ENCODE data around the gene SF3B6.
"Not testable (repeated sequence)": the region's sequence is repeated elsewhere in the genome, so short reads cannot be mapped to it uniquely, and the experiment has no call there.

Gene SF3B6

GRCh38 chr2:24075915-24076848 lies at the start of gene SF3B6:
Gene SF3B6, minus strand, starts transcription at chr2:24076326. Its CDS starts 97 bp downstream, at chr2:24076229.
- DNase-seq (ENCODE audit: low spot score), result peak; percentile 98

GRCh38 chr2:24123922-24124580 lies 47.9 kb upstream of the SF3B6 start:
- Mint-ChIP-seq H3K4me1 (ENCODE audit: low read depth) (peaks cover 22% of the 10 kb centered on the region), H3K4me3 (peak overlapping the region; percentile 79), H3K36me3 (ENCODE audit: low read depth) (peaks cover 2% of the 10 kb centered on the region), H3K9me3 (no peaks in the 10 kb centered on the region), H3K27me3 (ENCODE audit: low read depth) (peaks cover 10% of the 10 kb centered on the region), H3K27ac (peak overlapping the region; percentile 49)
- DNase-seq (ENCODE audit: low spot score), result no peak

More at GRCh38 chr2:24075915-24076848, at the start of gene SF3B6:
- Mint-ChIP-seq H3K4me1 (ENCODE audit: low read depth) (peaks cover 30% of the 10 kb centered on the region), H3K27me3 (ENCODE audit: low read depth) (no peaks in the 10 kb centered on the region), H3K4me3 (peak within 1 kb of the TSS; percentile 98), H3K27ac (peak within 1 kb of the TSS; percentile 99), H3K36me3 (ENCODE audit: low read depth) (peaks cover 9% of the 10 kb centered on the region), H3K9me3 (no peaks in the 10 kb centered on the region)

- Mint-ChIP-seq H3K4me1 (ENCODE audit: low read depth) (peaks cover 22% of the 10 kb centered on the region), H3K27me3 (ENCODE audit: low read depth) (peaks cover 10% of the 10 kb centered on the region), H3K9me3 (no peaks in the 10 kb centered on the region), H3K36me3 (ENCODE audit: low read depth) (peaks cover 2% of the 10 kb centered on the region), H3K4me3 (peak within 1 kb of the TSS; percentile 87), H3K27ac (peak within 1 kb of the TSS; percentile 76)
- peak; percentile 71 for DNase-seq (ENCODE audit: low spot score)
Measured at GRCh38 chr2:24123195-24123921, 47.2 kb upstream of the SF3B6 start, which contains the start of the genes FAM228B and PFN4. Gene FAM228B, plus strand, starts transcription at chr2:24123469. Its CDS starts 893 bp downstream, at chr2:24124362. Gene PFN4, minus strand, starts transcription at chr2:24123334. Its CDS starts 799 bp downstream, at chr2:24122535.

GRCh38 chr2:24122366-24123194 lies 46.5 kb upstream of the SF3B6 start:
- peak overlapping the region; percentile 87 for H3K4me3 Mint-ChIP-seq

GRCh38 chr2:24121469-24121868 lies 45.3 kb upstream of the SF3B6 start:
- Mint-ChIP-seq H3K4me3 (no peak overlapping the region), H3K27ac (no peak overlapping the region), H3K36me3 (ENCODE audit: low read depth) (no peaks in the 10 kb centered on the region), H3K9me3 (no peaks in the 10 kb centered on the region), H3K4me1 (ENCODE audit: low read depth) (peaks cover 22% of the 10 kb centered on the region), H3K27me3 (ENCODE audit: low read depth) (peaks cover 6% of the 10 kb centered on the region)
- DNase-seq (ENCODE audit: low spot score), result no peak

More at GRCh38 chr2:24122366-24123194, 46.5 kb upstream of the SF3B6 start:
- DNase-seq (ENCODE audit: low spot score), result no peak
- H3K27ac Mint-ChIP-seq, result peak overlapping the region; percentile 76
- peaks cover 6% of the 10 kb centered on the region for H3K27me3 Mint-ChIP-seq (ENCODE audit: low read depth)
- H3K4me1 Mint-ChIP-seq (ENCODE audit: low read depth), result peaks cover 22% of the 10 kb centered on the region
- H3K36me3 Mint-ChIP-seq (ENCODE audit: low read depth), result no peaks in the 10 kb centered on the region
- no peaks in the 10 kb centered on the region for H3K9me3 Mint-ChIP-seq

GRCh38 chr2:24121066-24121465 lies 44.9 kb upstream of the SF3B6 start:
- Mint-ChIP-seq H3K4me3 (no peak overlapping the region), H3K4me1 (ENCODE audit: low read depth) (peaks cover 18% of the 10 kb centered on the region), H3K27me3 (ENCODE audit: low read depth) (peaks cover 6% of the 10 kb centered on the region), H3K9me3 (no peaks in the 10 kb centered on the region), H3K27ac (no peak overlapping the region), H3K36me3 (ENCODE audit: low read depth) (no peaks in the 10 kb centered on the region)
- no peak for DNase-seq (ENCODE audit: low spot score)

GRCh38 chr2:24117902-24118301 lies 41.8 kb upstream of the SF3B6 start:
- Mint-ChIP-seq H3K36me3 (ENCODE audit: low read depth) (no peaks in the 10 kb centered on the region), H3K4me1 (ENCODE audit: low read depth) (peaks cover 7% of the 10 kb centered on the region), H3K27ac (no peak overlapping the region), H3K27me3 (ENCODE audit: low read depth) (peaks cover 6% of the 10 kb centered on the region), H3K4me3 (no peak overlapping the region), H3K9me3 (no peaks in the 10 kb centered on the region)
- no peak for DNase-seq (ENCODE audit: low spot score)

GRCh38 chr2:24115057-24115456 lies 38.9 kb upstream of the SF3B6 start:
- Mint-ChIP-seq H3K9me3 (no peaks in the 10 kb centered on the region), H3K4me3 (no peak overlapping the region), H3K4me1 (ENCODE audit: low read depth) (no peaks in the 10 kb centered on the region), H3K36me3 (ENCODE audit: low read depth) (no peaks in the 10 kb centered on the region), H3K27me3 (ENCODE audit: low read depth) (no peaks in the 10 kb centered on the region), H3K27ac (no peak overlapping the region)
- DNase-seq (ENCODE audit: low spot score), result no peak

GRCh38 chr2:24111407-24111901 lies 35.3 kb upstream of the SF3B6 start:
- no peaks in the 10 kb centered on the region for H3K4me1 Mint-ChIP-seq (ENCODE audit: low read depth)
- no peaks in the 10 kb centered on the region for H3K36me3 Mint-ChIP-seq (ENCODE audit: low read depth)
- H3K4me3 Mint-ChIP-seq, result no peak overlapping the region
- DNase-seq (ENCODE audit: low spot score), result no peak
- peaks cover 19% of the 10 kb centered on the region for H3K9me3 Mint-ChIP-seq
- H3K27ac Mint-ChIP-seq, result no peak overlapping the region
- H3K27me3 Mint-ChIP-seq (ENCODE audit: low read depth), result no peaks in the 10 kb centered on the region

GRCh38 chr2:24110660-24111303 lies 34.7 kb upstream of the SF3B6 start:
- H3K9me3 Mint-ChIP-seq, result peaks cover 22% of the 10 kb centered on the region
- no peak overlapping the region for H3K27ac Mint-ChIP-seq
- no peaks in the 10 kb centered on the region for H3K4me1 Mint-ChIP-seq (ENCODE audit: low read depth)
- no peak overlapping the region for H3K4me3 Mint-ChIP-seq
- H3K36me3 Mint-ChIP-seq (ENCODE audit: low read depth), result no peaks in the 10 kb centered on the region
- DNase-seq (ENCODE audit: low spot score), result no peak
- H3K27me3 Mint-ChIP-seq (ENCODE audit: low read depth), result no peaks in the 10 kb centered on the region

GRCh38 chr2:24109431-24109830 lies 33.3 kb upstream of the SF3B6 start:
- not testable (repeated sequence) for H3K27me3 Mint-ChIP-seq (ENCODE audit: low read depth); H3K36me3 Mint-ChIP-seq (ENCODE audit: low read depth); DNase-seq (ENCODE audit: low spot score); H3K27ac Mint-ChIP-seq; H3K4me3 Mint-ChIP-seq; H3K4me1 Mint-ChIP-seq (ENCODE audit: low read depth)
- peaks cover 27% of the 10 kb centered on the region for H3K9me3 Mint-ChIP-seq

- Mint-ChIP-seq H3K27ac (no peak overlapping the region), H3K4me3 (no peak overlapping the region), H3K27me3 (ENCODE audit: low read depth) (no peaks in the 10 kb centered on the region), H3K4me1 (ENCODE audit: low read depth) (no peaks in the 10 kb centered on the region), H3K36me3 (ENCODE audit: low read depth) (no peaks in the 10 kb centered on the region), H3K9me3 (peaks cover 27% of the 10 kb centered on the region)
- DNase-seq (ENCODE audit: low spot score), result no peak
Measured at GRCh38 chr2:24107336-24107735, 31.2 kb upstream of the SF3B6 start.

Measured in T-helper 2 cell treated with Interferon-gamma antibody and Interleukin-4, amounts not matched to agents 5 μg/mL and 100 μg/mL, for 36 hours (primary cell).